SU-DHL-6 (cell line): ENCODE measurements around the gene CNTF.
"Not testable (repeated sequence)": the region's sequence is repeated elsewhere in the genome, so short reads cannot be mapped to it uniquely, and the experiment has no call there.

Source experiments
- H2AFZ ChIP-seq: fragments of 200-600 bp; sonication (generic); 2 replicates; pipeline ENCODE4 v1.6.1; 2014; ENCODE audit warnings: low read depth, mild to moderate bottlenecking, moderate library complexity, mixed read lengths, antibody characterized with exemption, low read length; ENCODE audit not compliant: severe bottlenecking
- H3F3A ChIP-seq: fragments of 200-600 bp; shearing (Covaris generic); 2 replicates; pipeline ENCODE4 v1.6.0; 2016; ENCODE audit warnings: antibody characterized with exemption, mild to moderate bottlenecking; ENCODE audit not compliant: insufficient read depth
- H3K27ac ChIP-seq: fragments of 200-600 bp; sonication (generic); 2 replicates; pipeline ENCODE4 v1.5.1; 2016; ENCODE audit warnings: low read depth, mild to moderate bottlenecking, low read length, moderate library complexity, mixed read lengths
- H3K27me3 ChIP-seq: fragments of 200-600 bp; sonication (generic), shearing (Covaris generic); 2 replicates; pipeline ENCODE4 v1.6.0; 2014; ENCODE audit warnings: mild to moderate bottlenecking, low read length
- H3K36me3 ChIP-seq: fragments of 200-600 bp; sonication (generic); 2 replicates; pipeline ENCODE4 v1.6.1; 2014; ENCODE audit warnings: mild to moderate bottlenecking, low read length, mixed read lengths
- H3K4me2 ChIP-seq: fragments of 300-600, 200-600 bp; shearing (Covaris generic), sonication (generic); 2 replicates; pipeline ENCODE4 v1.6.0; 2014; ENCODE audit warnings: low read length, low read depth, mild to moderate bottlenecking; ENCODE audit not compliant: poor library complexity, severe bottlenecking
- H3K4me3 ChIP-seq: fragments of 200-600 bp; sonication (generic); 2 replicates; pipeline ENCODE4 v1.5.1; 2014; ENCODE audit warnings: antibody characterized with exemption, low read length, mild to moderate bottlenecking, mixed read lengths; ENCODE audit not compliant: insufficient read depth, poor library complexity, severe bottlenecking
- H3K79me2 ChIP-seq: fragments of 200-600 bp; sonication (generic); 2 replicates; pipeline ENCODE4 v1.6.1; 2014; ENCODE audit warnings: mild to moderate bottlenecking, low read length, moderate library complexity; ENCODE audit not compliant: insufficient read depth
- H3K9ac ChIP-seq: fragments of 200-600 bp; sonication (generic); 2 replicates; pipeline ENCODE4 v1.7.0; 2014; ENCODE audit warnings: mild to moderate bottlenecking, low read length
- H3K9me2 ChIP-seq: fragments of 200-600 bp; sonication (generic); replicated peaks from 2 replicates; pipeline ENCODE4 v1.6.1; 2014; ENCODE audit warnings: low read length; ENCODE audit not compliant: insufficient read depth
- H3K9me3 ChIP-seq: fragments of 200-600 bp; sonication (generic); 2 replicates; pipeline ENCODE4 v1.6.1; 2014; ENCODE audit warnings: low read length, mixed read lengths; ENCODE audit not compliant: insufficient read depth
- H4K20me1 ChIP-seq: fragments of 200-600 bp; sonication (generic); 2 replicates; pipeline ENCODE4 v1.6.1; 2014; ENCODE audit warnings: low read depth, mild to moderate bottlenecking, antibody characterized with exemption, low read length, moderate library complexity, mixed read lengths
- EZH2phosphoT487 ChIP-seq: fragments of 200-600 bp; sonication (generic), shearing (Covaris generic); conservative IDR thresholded peaks from 2 replicates; pipeline ENCODE4 v1.6.1; 2018; ENCODE audit warnings: mild to moderate bottlenecking, antibody characterized with exemption, low read length, moderate library complexity, mixed read lengths
- TF ChIP-seq, protein P1 (sequence below): fragments of 200-600 bp; sonication (generic); IDR thresholded peaks from one replicate; pipeline ENCODE4 v1.5.1; 2017; ENCODE audit warnings: antibody characterized with exemption, mild to moderate bottlenecking, low read length, moderate library complexity; ENCODE audit not compliant: insufficient read depth, poor library complexity, severe bottlenecking

Gene CNTF, protein sequence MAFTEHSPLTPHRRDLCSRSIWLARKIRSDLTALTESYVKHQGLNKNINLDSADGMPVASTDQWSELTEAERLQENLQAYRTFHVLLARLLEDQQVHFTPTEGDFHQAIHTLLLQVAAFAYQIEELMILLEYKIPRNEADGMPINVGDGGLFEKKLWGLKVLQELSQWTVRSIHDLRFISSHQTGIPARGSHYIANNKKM

DNA sequence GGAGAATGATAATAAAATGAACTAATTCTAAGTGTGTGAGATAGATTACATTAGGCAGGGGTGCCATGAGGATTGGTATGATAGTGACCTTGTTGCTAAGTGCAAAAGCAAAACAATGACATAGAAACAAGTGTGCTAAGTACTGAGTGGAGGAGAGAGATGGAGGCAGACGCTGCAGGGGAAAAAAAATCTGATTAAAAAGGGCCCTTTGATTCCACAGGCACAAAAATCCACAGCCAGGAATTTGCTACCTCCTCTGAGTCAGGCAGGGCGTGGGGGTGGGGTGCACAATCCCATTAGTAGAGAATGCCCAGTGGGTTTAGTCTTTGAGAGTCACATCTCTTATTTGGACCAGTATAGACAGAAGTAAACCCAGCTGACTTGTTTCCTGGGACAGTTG lies at the start of gene CNTF:
Gene CNTF (plus strand): TSS at position 322 of the 400 bp plus-strand sequence. CDS start 88 bp downstream, outside the sequence.
- H3K9ac ChIP-seq = no peak within 1 kb of the TSS
- H3K9me3 ChIP-seq = no peaks in the 10 kb centered on the region
- no peak within 1 kb of the TSS for H3K4me2 ChIP-seq
- no peaks in the 10 kb centered on the region for H3K27me3 ChIP-seq
- H3K9me2 ChIP-seq = no peaks in the 10 kb centered on the region
- H2AFZ ChIP-seq = no peak within 1 kb of the TSS
- no peak within 1 kb of the TSS for H3K27ac ChIP-seq
- no peak within 1 kb of the TSS for H3K4me3 ChIP-seq
- peaks cover 4% of the 10 kb centered on the region; the same call in 1 of the 2 replicates for H3F3A ChIP-seq
- TF ChIP-seq, protein P1, sequence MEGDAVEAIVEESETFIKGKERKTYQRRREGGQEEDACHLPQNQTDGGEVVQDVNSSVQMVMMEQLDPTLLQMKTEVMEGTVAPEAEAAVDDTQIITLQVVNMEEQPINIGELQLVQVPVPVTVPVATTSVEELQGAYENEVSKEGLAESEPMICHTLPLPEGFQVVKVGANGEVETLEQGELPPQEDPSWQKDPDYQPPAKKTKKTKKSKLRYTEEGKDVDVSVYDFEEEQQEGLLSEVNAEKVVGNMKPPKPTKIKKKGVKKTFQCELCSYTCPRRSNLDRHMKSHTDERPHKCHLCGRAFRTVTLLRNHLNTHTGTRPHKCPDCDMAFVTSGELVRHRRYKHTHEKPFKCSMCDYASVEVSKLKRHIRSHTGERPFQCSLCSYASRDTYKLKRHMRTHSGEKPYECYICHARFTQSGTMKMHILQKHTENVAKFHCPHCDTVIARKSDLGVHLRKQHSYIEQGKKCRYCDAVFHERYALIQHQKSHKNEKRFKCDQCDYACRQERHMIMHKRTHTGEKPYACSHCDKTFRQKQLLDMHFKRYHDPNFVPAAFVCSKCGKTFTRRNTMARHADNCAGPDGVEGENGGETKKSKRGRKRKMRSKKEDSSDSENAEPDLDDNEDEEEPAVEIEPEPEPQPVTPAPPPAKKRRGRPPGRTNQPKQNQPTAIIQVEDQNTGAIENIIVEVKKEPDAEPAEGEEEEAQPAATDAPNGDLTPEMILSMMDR = no peak
- TF ChIP-seq EZH2phosphoT487 = no peak
- no peaks in the 10 kb centered on the region for H4K20me1 ChIP-seq
- H3K79me2 ChIP-seq = 0 out of 2 replicates have a peak, but pooled peaks cover 5% of the 10 kb centered on the region
- H3K36me3 ChIP-seq = peaks cover 57% of the 10 kb centered on the region

DNA sequence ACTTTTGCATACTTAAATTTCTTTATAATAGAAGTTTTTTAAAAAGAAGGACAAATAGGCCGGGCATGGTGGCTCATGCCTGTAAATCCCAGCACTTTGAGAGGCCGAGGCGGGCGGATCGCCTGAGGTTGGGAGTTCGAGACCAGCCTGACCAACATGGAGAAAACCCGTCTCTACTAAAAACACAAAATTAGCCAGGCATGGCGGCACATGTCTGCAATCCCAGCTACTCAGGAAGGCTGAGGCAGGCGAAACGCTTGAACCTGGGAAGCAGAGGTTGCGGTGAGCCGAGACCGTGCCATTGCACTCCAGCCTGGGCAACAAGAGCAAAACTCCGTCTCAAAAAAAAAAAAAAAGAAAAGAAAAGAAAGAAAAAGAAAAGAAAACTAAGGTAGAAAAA lies 49.6 kb upstream of the CNTF start:
- H3K27me3 ChIP-seq, H3K9me3 ChIP-seq, H2AFZ ChIP-seq, H3K9me2 ChIP-seq, H4K20me1 ChIP-seq: not testable (repeated sequence)
- peak overlapping the region; percentile 97 for H3K4me2 ChIP-seq
- H3F3A ChIP-seq = peaks cover 47% of the 10 kb centered on the region
- peak overlapping the region; percentile 97 for H3K27ac ChIP-seq
- peaks cover 23% of the 10 kb centered on the region for H3K36me3 ChIP-seq
- peaks cover 87% of the 10 kb centered on the region for H3K79me2 ChIP-seq
- peak overlapping the region; percentile 89 for H3K4me3 ChIP-seq
- H3K9ac ChIP-seq = peak overlapping the region; percentile 96

DNA sequence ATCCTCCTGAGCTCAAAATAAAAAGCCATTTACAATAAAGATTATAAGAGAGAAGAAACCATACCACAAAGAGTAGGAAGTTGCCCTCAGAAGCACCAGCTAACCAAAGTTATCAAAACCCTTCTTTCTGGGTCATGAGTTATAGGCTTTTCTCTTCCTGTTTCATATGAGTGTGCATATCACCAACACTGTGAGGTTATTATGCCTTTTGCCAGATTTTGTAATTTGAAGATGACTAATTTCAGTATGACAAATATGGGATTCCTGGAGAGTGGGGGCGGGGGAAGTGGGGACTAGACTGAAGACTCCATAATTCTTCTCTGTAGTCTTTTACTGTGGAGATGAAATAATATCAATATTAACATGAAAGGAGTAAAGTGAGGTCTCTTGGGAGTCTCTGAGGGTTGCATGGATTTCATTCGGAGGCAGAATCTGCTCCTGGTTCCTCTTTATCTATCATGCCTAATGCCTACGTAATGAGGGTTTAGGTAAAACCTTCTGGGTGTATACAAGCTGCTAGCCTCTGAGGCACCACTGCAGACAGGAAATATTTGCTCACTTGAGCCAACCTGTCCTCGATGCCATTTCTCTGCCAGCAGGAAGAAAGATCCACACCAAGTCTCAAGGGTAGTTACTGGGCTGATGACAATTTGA lies 48.9 kb upstream of the CNTF start:
- peak overlapping the region; percentile 97 for H3K27ac ChIP-seq
- no peaks in the 10 kb centered on the region for H3K27me3 ChIP-seq
- H4K20me1 ChIP-seq = peaks cover 7% of the 10 kb centered on the region; the same call in 1 of the 2 replicates
- H3K4me2 ChIP-seq = peak overlapping the region; percentile 97
- H3K9me3 ChIP-seq = no peaks in the 10 kb centered on the region
- TF ChIP-seq, protein P1 = no peak
- TF ChIP-seq EZH2phosphoT487 = no peak
- H2AFZ ChIP-seq = no peak overlapping the region
- peaks cover 46% of the 10 kb centered on the region for H3F3A ChIP-seq
- no peaks in the 10 kb centered on the region for H3K9me2 ChIP-seq
- H3K36me3 ChIP-seq = peaks cover 22% of the 10 kb centered on the region
- H3K9ac ChIP-seq = peak overlapping the region; percentile 96
- H3K4me3 ChIP-seq = peak overlapping the region; percentile 89
- peaks cover 80% of the 10 kb centered on the region for H3K79me2 ChIP-seq

DNA sequence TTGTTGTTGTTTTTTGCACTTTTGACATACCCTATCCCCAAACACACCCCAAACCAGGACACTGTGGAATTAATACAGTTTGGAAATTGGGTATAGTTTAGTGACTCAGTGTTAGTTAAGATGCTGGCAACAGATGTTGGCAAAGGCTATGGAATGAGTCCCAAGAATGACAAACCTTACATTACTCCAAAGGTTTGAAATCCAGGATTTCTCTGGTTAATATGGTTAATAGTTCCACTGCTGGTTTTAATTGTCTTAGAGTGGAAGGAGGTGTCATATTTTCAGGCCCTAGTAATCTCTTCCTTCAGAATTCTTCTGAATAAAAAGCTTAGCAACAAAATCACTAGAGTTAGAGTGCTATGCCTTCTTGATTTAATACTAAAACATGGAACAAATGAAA lies 47.6 kb upstream of the CNTF start:
- peak overlapping the region; percentile 96 for H3K9ac ChIP-seq
- peaks cover 13% of the 10 kb centered on the region for H3K36me3 ChIP-seq
- H3K4me3 ChIP-seq = peak overlapping the region; percentile 89
- peak overlapping the region; percentile 97 for H3K4me2 ChIP-seq
- H3K9me3 ChIP-seq = no peaks in the 10 kb centered on the region
- TF ChIP-seq EZH2phosphoT487 = no peak
- TF ChIP-seq, protein P1 = no peak
- H3F3A ChIP-seq = peaks cover 34% of the 10 kb centered on the region
- H4K20me1 ChIP-seq = peaks cover 7% of the 10 kb centered on the region; the same call in 1 of the 2 replicates
- H3K9me2 ChIP-seq = no peaks in the 10 kb centered on the region
- peaks cover 70% of the 10 kb centered on the region for H3K79me2 ChIP-seq
- no peaks in the 10 kb centered on the region for H3K27me3 ChIP-seq
- H2AFZ ChIP-seq = no peak overlapping the region
- H3K27ac ChIP-seq = peak overlapping the region; percentile 97
